HG03060 (cell line): ENCODE results near the gene ZNF549.
"Not testable (repeated sequence)": the region's sequence is repeated elsewhere in the genome, so short reads cannot be mapped to it uniquely, and the experiment has no call there.

Experiments
- ATAC-seq: cut with Tn5 transposase; IDR thresholded peaks from one replicate; pipeline ENCODE4 v1.9.1; 2021; ENCODE audit warnings: low read depth, moderate number of reproducible peaks; ENCODE audit not compliant: unreplicated experiment

ZNF549 gene

GRCh38 chr19:57527136-57527881 is at the start of gene ZNF549:
Gene ZNF549 (plus strand): TSS chr19:57527356. CDS start chr19:57527574, 218 bp downstream.
- ATAC-seq: peak; percentile 65

GRCh38 chr19:57487477-57488298 is 39.5 kb upstream of the ZNF549 start, which contains the start of gene ZNF419:
Gene ZNF419 (plus strand): TSS chr19:57487750. CDS start chr19:57487951, 201 bp downstream.
- ATAC-seq: peak; percentile 59

- not testable (repeated sequence) for ATAC-seq
These were observed 38.9 kb upstream of the ZNF549 start for GRCh38 chr19:57488299-57488644.

GRCh38 chr19:57499332-57499679 is 27.9 kb upstream of the ZNF549 start:
- not testable (repeated sequence) for ATAC-seq

- ATAC-seq: peak; percentile 86
These were observed 27.3 kb upstream of the ZNF549 start, which contains the start of gene ZNF773 for GRCh38 chr19:57499680-57500395. Gene ZNF773 (plus strand): TSS chr19:57499938. CDS start chr19:57500081, 143 bp downstream.

GRCh38 chr19:57500400-57500799 is 26.8 kb upstream of the ZNF549 start:
- not testable (repeated sequence) for ATAC-seq

- ATAC-seq: no peak
These were observed 21.0 kb upstream of the ZNF549 start for GRCh38 chr19:57506163-57506562.

GRCh38 chr19:57511484-57511883 is 15.7 kb upstream of the ZNF549 start:
- no peak for ATAC-seq

- ATAC-seq: no peak
These were observed 14.3 kb upstream of the ZNF549 start for GRCh38 chr19:57512845-57513244.

- no peak for ATAC-seq
These were observed 11.9 kb upstream of the ZNF549 start for GRCh38 chr19:57515255-57515654.

GRCh38 chr19:57518021-57518420 is 9.1 kb upstream of the ZNF549 start:
- not testable (repeated sequence) for ATAC-seq

GRCh38 chr19:57537953-57538547 is 10.9 kb downstream of the ZNF549 start:
- no peak for ATAC-seq

GRCh38 chr19:57546513-57546912 is 19.4 kb downstream of the ZNF549 start:
- ATAC-seq: no peak

- ATAC-seq: no peak
These were observed 25.3 kb downstream of the ZNF549 start for GRCh38 chr19:57552432-57552831.

- ATAC-seq: no peak
These were observed 30.5 kb downstream of the ZNF549 start for GRCh38 chr19:57557659-57558058.

GRCh38 chr19:57558525-57558924 is 31.4 kb downstream of the ZNF549 start:
- no peak for ATAC-seq

GRCh38 chr19:57559008-57559403 is 31.9 kb downstream of the ZNF549 start:
- ATAC-seq: no peak

- peak; percentile 71 for ATAC-seq
These were observed 32.4 kb downstream of the ZNF549 start, which contains the start of gene ZNF550 for GRCh38 chr19:57559404-57560025. Gene ZNF550 (minus strand): TSS chr19:57559863. CDS start chr19:57559682, 181 bp downstream.

GRCh38 chr19:57560049-57560491 is 32.9 kb downstream of the ZNF549 start:
- no peak for ATAC-seq

- ATAC-seq: no peak
These were observed 36.4 kb downstream of the ZNF549 start for GRCh38 chr19:57563547-57563946.
